Stomach (tissue), 4 donors: Measurements from ENCODE around the gene SLC27A1.

Source experiments
- EP300 ChIP-seq: sonication (generic); formaldehyde crosslinking; IDR thresholded peaks from one replicate; pipeline ENCODE4 v1.6.1; 2017; ENCODE audit warnings: antibody characterized with exemption
- POLR2A ChIP-seq, 4 donors: fragments of 450-650 bp; IDR thresholded peaks; one replicate each; pipeline ENCODE4 v1.6.1; 2016; ENCODE audit warnings: antibody characterized with exemption in 4 of 4, control low read depth in 2 of 4, mild to moderate bottlenecking in 1 of 4, moderate library complexity in 1 of 4
- POLR2AphosphoS5 ChIP-seq, 3 donors: sonication (generic); formaldehyde crosslinking; IDR thresholded peaks; one replicate each; pipeline ENCODE4 v1.6.1; 2016; ENCODE audit warnings: antibody characterized with exemption in 3 of 3
- TF ChIP-seq, protein P1 (sequence below), 7 experiments: fragments of 450-650 bp in 4 of 7; fragments of 200-600 bp in 3 of 7; sonication (generic) in 3 of 7; IDR thresholded peaks; one replicate each; pipeline ENCODE4 v1.5.1; 2016 to 2019; ENCODE audit warnings: antibody characterized with exemption in 7 of 7, control low read depth in 2 of 7, mild to moderate bottlenecking in 1 of 7

DNA sequence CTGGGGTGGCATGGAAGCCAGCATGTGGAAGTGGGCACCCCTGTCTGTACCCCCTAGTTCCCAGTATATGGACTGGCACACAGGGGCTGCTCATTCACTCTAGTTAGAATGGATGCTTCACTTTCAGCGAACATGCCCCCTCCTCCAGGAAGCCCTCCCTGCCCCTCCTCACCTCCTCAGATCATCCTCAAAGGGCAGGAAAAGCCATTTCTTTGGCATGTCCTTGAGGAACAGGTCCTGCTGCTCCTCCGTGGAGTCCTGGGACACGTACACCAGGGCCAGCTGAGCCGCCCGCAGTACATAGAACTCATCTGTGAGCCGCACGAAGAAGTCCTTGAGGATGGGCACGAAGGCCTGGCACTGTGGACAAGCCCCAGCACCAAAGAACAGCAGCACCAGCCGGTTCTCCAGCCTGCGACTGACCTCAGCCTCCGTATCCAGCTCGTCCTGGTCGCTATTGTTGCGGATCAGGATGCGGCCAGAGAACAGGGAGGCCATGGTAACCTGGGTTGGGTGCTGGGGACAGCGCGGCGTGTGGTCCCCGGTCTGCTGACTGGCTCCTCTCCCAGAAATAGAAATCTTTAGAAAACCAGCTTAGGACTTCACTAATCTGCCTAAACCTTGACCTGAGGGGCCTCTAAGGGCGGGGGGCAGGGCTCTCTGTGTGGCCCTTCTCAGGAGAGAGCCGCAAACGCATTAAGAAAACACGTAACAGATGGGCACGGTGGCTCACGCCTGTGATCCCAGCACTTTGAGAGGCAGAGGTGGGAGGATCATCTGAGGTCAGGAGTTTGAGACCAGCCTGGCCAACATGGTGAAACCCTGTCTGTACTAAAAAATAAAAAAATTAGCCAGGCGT is 9.7 kb upstream of the SLC27A1 start, which contains the start of gene NXNL1:
- TF ChIP-seq POLR2A (IDR thresholded peaks at IDR 0.05) (no peak), POLR2AphosphoS5 (IDR thresholded peaks at IDR 0.05) (no peak), EP300 (no peak)
- TF ChIP-seq, protein P1, sequence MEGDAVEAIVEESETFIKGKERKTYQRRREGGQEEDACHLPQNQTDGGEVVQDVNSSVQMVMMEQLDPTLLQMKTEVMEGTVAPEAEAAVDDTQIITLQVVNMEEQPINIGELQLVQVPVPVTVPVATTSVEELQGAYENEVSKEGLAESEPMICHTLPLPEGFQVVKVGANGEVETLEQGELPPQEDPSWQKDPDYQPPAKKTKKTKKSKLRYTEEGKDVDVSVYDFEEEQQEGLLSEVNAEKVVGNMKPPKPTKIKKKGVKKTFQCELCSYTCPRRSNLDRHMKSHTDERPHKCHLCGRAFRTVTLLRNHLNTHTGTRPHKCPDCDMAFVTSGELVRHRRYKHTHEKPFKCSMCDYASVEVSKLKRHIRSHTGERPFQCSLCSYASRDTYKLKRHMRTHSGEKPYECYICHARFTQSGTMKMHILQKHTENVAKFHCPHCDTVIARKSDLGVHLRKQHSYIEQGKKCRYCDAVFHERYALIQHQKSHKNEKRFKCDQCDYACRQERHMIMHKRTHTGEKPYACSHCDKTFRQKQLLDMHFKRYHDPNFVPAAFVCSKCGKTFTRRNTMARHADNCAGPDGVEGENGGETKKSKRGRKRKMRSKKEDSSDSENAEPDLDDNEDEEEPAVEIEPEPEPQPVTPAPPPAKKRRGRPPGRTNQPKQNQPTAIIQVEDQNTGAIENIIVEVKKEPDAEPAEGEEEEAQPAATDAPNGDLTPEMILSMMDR (IDR thresholded peaks at IDR 0.05), result no peak
